Measurements from ENCODE around the gene CHST15. TPM values are rescaled to one million over a fixed set of nuclear protein-coding genes. Genes with fewer than 3 reads are reported as not detected.

CHST15 gene
- total and polyA plus RNA-seq, 2 of the 4 experiments (the other 2 are of a cell fraction): 0.14 to 0.18 TPM

DNA sequence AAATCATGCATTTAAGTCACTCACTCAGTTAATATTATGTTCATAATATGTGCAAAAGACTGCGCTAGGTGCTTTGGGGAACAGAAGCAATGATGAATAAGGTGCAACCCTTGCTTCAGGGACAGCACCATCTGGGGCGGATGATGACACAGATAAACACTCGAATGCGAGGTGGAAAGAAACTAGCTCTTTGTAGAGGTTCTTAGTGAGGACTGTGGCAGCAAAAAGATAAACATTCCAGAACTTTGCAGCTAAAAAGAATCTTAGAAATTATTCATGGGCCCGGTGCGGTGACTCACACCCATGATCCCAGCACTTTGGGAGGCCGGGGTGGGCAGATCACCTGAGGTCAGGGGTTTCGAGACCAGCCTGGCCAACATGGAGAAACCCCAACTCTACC is 29.8 kb upstream of the CHST15 start:
- ATAC-seq (ENCODE audit: low read depth): no peak; the same call in 1 of the 2 replicates
- no TSS peak for BruUV-seq (replicated peaks)

More for the DNA sequence above, 29.8 kb upstream of the CHST15 start:
- Histone ChIP-seq H3K56ac (ENCODE audit: extremely low read depth, insufficient read depth, low read length) (no peak overlapping the region), H3K9ac (ENCODE audit: low read depth, low read length) (no peak overlapping the region), H4K8ac (ENCODE audit: low read depth in 2 of 2, low read length in 2 of 2) (no peak overlapping the region), H3K4ac (ENCODE audit: low read depth, low read length) (no peak overlapping the region), H2BK20ac (ENCODE audit: low read depth, low read length) (no peak overlapping the region), H3K36me3 (ENCODE audit: control insufficient read depth, insufficient read depth, low read length) (no peaks in the 10 kb centered on the region), H3K27ac (ENCODE audit: insufficient read depth, low read length) (no peak overlapping the region), H3K79me1 (ENCODE audit: low read depth in 1 of 2, low read length in 2 of 2) (no peaks in the 10 kb centered on the region), H3K23ac (ENCODE audit: low read depth, low read length) (no peak overlapping the region), H2BK5ac (ENCODE audit: low read depth, low read length, poor library complexity, severe bottlenecking) (no peak overlapping the region), H3K4me1 (ENCODE audit: control insufficient read depth, insufficient read depth, low read length) (no peaks in the 10 kb centered on the region), H4K91ac (ENCODE audit: insufficient read depth, low read depth, low read length) (no peak overlapping the region), H3K27me3 (ENCODE audit: control insufficient read depth, insufficient read depth, low read length) (no peaks in the 10 kb centered on the region), H4K20me1 (ENCODE audit: insufficient read depth, low read length) (no peaks in the 10 kb centered on the region), H3K9me3 (ENCODE audit: control insufficient read depth, insufficient read depth, low read length) (no peaks in the 10 kb centered on the region; the same call in none of the 2 replicates), H4K5ac (ENCODE audit: low read depth, low read length) (no peak overlapping the region), H3K4me2 (ENCODE audit: low read depth, low read length) (no peak overlapping the region), H3K14ac (replicated peaks; ENCODE audit: low read depth, low read length) (no peak overlapping the region), H2BK15ac (ENCODE audit: low read depth, low read length) (no peak overlapping the region), H3K9me1 (ENCODE audit: insufficient read depth, low read length) (no peaks in the 10 kb centered on the region), H2AK5ac (ENCODE audit: low read depth, low read length) (no peak overlapping the region), H3K4me3 (ENCODE audit: insufficient read depth, low read depth, low read length) (no peak overlapping the region), H2AK9ac (replicated peaks; ENCODE audit: low read depth, low read length, poor library complexity) (no peak overlapping the region), H2BK120ac (ENCODE audit: low read depth, low read length) (no peak overlapping the region), H3K18ac (ENCODE audit: low read depth, low read length) (no peak overlapping the region), H2AFZ (replicated peaks; ENCODE audit: low read length, poor library complexity) (no peak overlapping the region)
- in situ Hi-C loops (cut with MboI; ENCODE audit: low sequenced_read_pairs) (no loop called here), dilution Hi-C loops (cut with HindIII; ENCODE audit: low sequenced_read_pairs, unreplicated experiment) (no loop called here), intact Hi-C loops (cut with micrococcal nuclease) (no loop called here)
- ChIA-PET POLR2A (ENCODE audit: unreplicated experiment) (no interaction called here), CTCF (interaction anchor here (0.6 kb wide), 1 partner anchor 913 kb away, joined by 3 read pairs; no protein-coding TSS in a partner anchor)
- WGBS, 2 experiments (ENCODE audit: extremely low coverage in 2 of 2, insufficient read length in 1 of 2): 65% methylated on average over 2 of the region's 8 CpGs; no CpG with 5 or more reads in 1 of the 2 experiments
- TF ChIP-seq POLR2A (IDR thresholded peaks at IDR 0.05; ENCODE audit: low read depth, low read length) (no peak), MAZ (IDR thresholded peaks at IDR 0.05; ENCODE audit: borderline replicate concordance, low read depth, low read length) (no peak), RCOR1 (IDR thresholded peaks at IDR 0.05; ENCODE audit: insufficient replicate concordance, low read length) (no peak), MXI1 (IDR thresholded peaks at IDR 0.05; ENCODE audit: borderline replicate concordance, low read depth, low read length) (no peak), CTCF (conservative IDR thresholded peaks at IDR 0.05; ENCODE audit: low read depth, low read length) (no peak), BHLHE40 (IDR thresholded peaks at IDR 0.05; ENCODE audit: low read depth, low read length) (no peak), NFE2L2 (IDR thresholded peaks at IDR 0.05; ENCODE audit: low read depth, low read length) (no peak)
- DNase-seq: no peak

Data from IMR-90 (cell line).